HEK293 (cell line): Measurements from ENCODE around the gene CADM1.

Source experiments
- CTCF ChIA-PET: fragments of 350-600 bp; formaldehyde crosslinking; extraction: SDS; loops from one replicate; lab custom pipeline; 2021; ENCODE audit warnings: antibody characterized with exemption; lab: Yijun Ruan, JAX
- POLR2A ChIA-PET: fragments of 300-600 bp; formaldehyde crosslinking; extraction: SDS; loops from one replicate; lab custom pipeline; 2020; ENCODE audit warnings: antibody characterized with exemption, inconsistent platforms; lab: Yijun Ruan, JAX
- H3K27ac ChIP-seq: fragments of 200-500 bp; sonication (Bioruptor generic); 2 replicates; pipeline ENCODE4 v1.5.1; 2014; ENCODE audit warnings: low read depth, low read length, control low read depth, inconsistent platforms; ENCODE audit errors: extremely low read depth
- H3K36me3 ChIP-seq, 2 experiments: fragments of 200-500 bp in 1 of 2; sonication (Bioruptor generic) in 1 of 2; 1 replicate in 1 of 2; 2 replicates in 1 of 2; pipeline ENCODE4 v1.5.1; 2014 to 2017; ENCODE audit warnings: inconsistent platforms in 2 of 2, low read length in 2 of 2; ENCODE audit not compliant: control insufficient read depth in 2 of 2, insufficient read depth in 1 of 2
- H3K4me1 ChIP-seq: fragments of 200-500 bp; sonication (Bioruptor generic); 2 replicates; pipeline ENCODE4 v1.5.1; 2014; ENCODE audit warnings: mild to moderate bottlenecking, low read length, inconsistent platforms; ENCODE audit not compliant: control insufficient read depth, insufficient read depth
- H3K4me3 ChIP-seq: 2 replicates; pipeline ENCODE4 v1.5.1; 2011; ENCODE audit warnings: low read depth, mild to moderate bottlenecking, control low read depth, low read length, moderate library complexity
- H3K9me3 ChIP-seq: fragments of 200-500 bp; sonication (Bioruptor generic); 2 replicates; pipeline ENCODE4 v1.5.1; 2014; ENCODE audit warnings: low read depth, low read length, inconsistent platforms; ENCODE audit not compliant: control insufficient read depth, insufficient read depth
- AEBP2 ChIP-seq: fragments of 450-650 bp; formaldehyde crosslinking; IDR thresholded peaks from 2 replicates; pipeline ENCODE4 v1.5.1; 2016; ENCODE audit warnings: missing biosample characterization, missing genetic modification characterization, borderline replicate concordance
- PRDM1 ChIP-seq: fragments of 450-650 bp; formaldehyde crosslinking; IDR thresholded peaks from 2 replicates; pipeline ENCODE4; 2016; ENCODE audit warnings: missing biosample characterization, missing genetic modification characterization
- SETDB1 ChIP-seq: IDR thresholded peaks from one replicate; pipeline ENCODE4 v1.6.1; 2017; ENCODE audit warnings: mild to moderate bottlenecking, low read length, moderate library complexity, mixed read lengths; ENCODE audit not compliant: insufficient read length
- ZNF133 ChIP-seq: fragments of 450-650 bp; formaldehyde crosslinking; IDR thresholded peaks from 2 replicates; pipeline ENCODE4 v1.5.1; 2016; ENCODE audit warnings: missing biosample characterization, missing genetic modification characterization
- ZNF280C ChIP-seq: fragments of 450-650 bp; formaldehyde crosslinking; IDR thresholded peaks from 2 replicates; pipeline ENCODE4 v1.5.1; 2016; ENCODE audit warnings: missing biosample characterization, missing genetic modification characterization
- ZNF366 ChIP-seq: fragments of 450-650 bp; formaldehyde crosslinking; conservative IDR thresholded peaks from 2 replicates; pipeline ENCODE4 v1.5.1; 2016; ENCODE audit warnings: missing biosample characterization, missing genetic modification characterization
- ZNF398 ChIP-seq: fragments of 450-650 bp; formaldehyde crosslinking; IDR thresholded peaks from 2 replicates; pipeline ENCODE4 v1.5.1; 2017; ENCODE audit warnings: missing biosample characterization, missing genetic modification characterization
- ZNF473 ChIP-seq: fragments of 450-650 bp; formaldehyde crosslinking; IDR thresholded peaks from 2 replicates; pipeline ENCODE4 v1.5.1; 2017; ENCODE audit warnings: missing biosample characterization, missing genetic modification characterization
- ZNF76 ChIP-seq: fragments of 450-650 bp; formaldehyde crosslinking; IDR thresholded peaks from 2 replicates; pipeline ENCODE4; 2016; ENCODE audit warnings: low read depth, missing biosample characterization, missing genetic modification characterization, borderline replicate concordance
- ZNF777 ChIP-seq: fragments of 450-650 bp; formaldehyde crosslinking; IDR thresholded peaks from 2 replicates; pipeline ENCODE4 v1.5.1; 2017; ENCODE audit warnings: missing biosample characterization, missing genetic modification characterization, borderline replicate concordance
- ZSCAN18 ChIP-seq: fragments of 450-650 bp; formaldehyde crosslinking; IDR thresholded peaks from 2 replicates; pipeline ENCODE4 v1.5.1; 2016; ENCODE audit warnings: missing biosample characterization, missing genetic modification characterization
- TF ChIP-seq, protein P1 (sequence below): fragments of 450-650 bp; formaldehyde crosslinking; IDR thresholded peaks from 2 replicates; pipeline ENCODE4 v1.5.1; 2016; ENCODE audit warnings: missing biosample characterization, missing genetic modification characterization, low read depth
- TF ChIP-seq, protein P2 (sequence below): fragments of 450-650 bp; formaldehyde crosslinking; IDR thresholded peaks from 2 replicates; pipeline ENCODE4 v1.5.1; 2016; ENCODE audit warnings: missing biosample characterization, missing genetic modification characterization
- TF ChIP-seq, protein P3 (sequence below): fragments of 450-650 bp; formaldehyde crosslinking; IDR thresholded peaks from 2 replicates; pipeline ENCODE4 v1.5.1; 2016; ENCODE audit warnings: missing biosample characterization, missing genetic modification characterization

The CADM1 gene

DNA sequence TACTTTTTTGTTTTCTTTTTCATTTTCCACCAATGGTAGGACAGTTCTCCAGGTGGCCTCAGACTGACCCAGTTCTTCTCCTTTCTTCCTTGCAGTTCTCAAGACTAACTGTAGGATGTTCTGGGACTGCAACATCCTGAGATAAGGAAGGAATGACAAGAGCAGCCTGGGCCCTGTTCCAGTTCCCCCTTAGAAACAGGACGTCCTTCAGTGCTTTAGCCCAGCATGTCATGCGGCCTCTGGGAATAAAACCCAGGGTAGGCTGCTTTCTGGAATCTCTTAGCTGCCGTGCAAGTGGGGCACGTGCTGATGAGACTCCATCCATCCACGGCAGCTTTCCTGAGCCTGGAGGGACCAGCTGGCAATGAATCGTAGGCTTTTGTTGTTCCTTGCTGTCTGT, 24.0 kb upstream of the CADM1 start:
- H3K9me3 ChIP-seq: no peaks in the 10 kb centered on the region
- no peaks in the 10 kb centered on the region for H3K4me1 ChIP-seq
- H3K27ac ChIP-seq: no peak overlapping the region
- no peaks in the 10 kb centered on the region for H3K36me3 ChIP-seq
- TF ChIP-seq ZNF133 (no peak), SETDB1 (peak; percentile 49)
- no peak overlapping the region for H3K4me3 ChIP-seq
- ChIA-PET CTCF (no interaction called here), POLR2A (no interaction called here)

- ChIA-PET POLR2A (no interaction called here), CTCF (no interaction called here)
- Histone ChIP-seq H3K4me3 (no peak overlapping the region), H3K36me3 (no peaks in the 10 kb centered on the region), H3K9me3 (no peaks in the 10 kb centered on the region), H3K27ac (no peak overlapping the region), H3K4me1 (no peaks in the 10 kb centered on the region)
- no peak for TF ChIP-seq PRDM1 (tag by site-specific recombination)
- TF ChIP-seq, protein P1, sequence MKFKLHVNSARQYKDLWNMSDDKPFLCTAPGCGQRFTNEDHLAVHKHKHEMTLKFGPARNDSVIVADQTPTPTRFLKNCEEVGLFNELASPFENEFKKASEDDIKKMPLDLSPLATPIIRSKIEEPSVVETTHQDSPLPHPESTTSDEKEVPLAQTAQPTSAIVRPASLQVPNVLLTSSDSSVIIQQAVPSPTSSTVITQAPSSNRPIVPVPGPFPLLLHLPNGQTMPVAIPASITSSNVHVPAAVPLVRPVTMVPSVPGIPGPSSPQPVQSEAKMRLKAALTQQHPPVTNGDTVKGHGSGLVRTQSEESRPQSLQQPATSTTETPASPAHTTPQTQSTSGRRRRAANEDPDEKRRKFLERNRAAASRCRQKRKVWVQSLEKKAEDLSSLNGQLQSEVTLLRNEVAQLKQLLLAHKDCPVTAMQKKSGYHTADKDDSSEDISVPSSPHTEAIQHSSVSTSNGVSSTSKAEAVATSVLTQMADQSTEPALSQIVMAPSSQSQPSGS (tag by site-specific recombination): no peak
- TF ChIP-seq ZNF280C: no peak
Observed at GRCh38 chr11:115527534-115528125, 23.4 kb upstream of the CADM1 start.

- no peak overlapping the region for H3K4me3 ChIP-seq
- CTCF ChIA-PET: no interaction called here
Observed at GRCh38 chr11:115525531-115526006, 21.4 kb upstream of the CADM1 start.

More at GRCh38 chr11:115525531-115526006, 21.4 kb upstream of the CADM1 start:
- Histone ChIP-seq H3K4me1 (no peaks in the 10 kb centered on the region), H3K27ac (no peak overlapping the region), H3K9me3 (no peaks in the 10 kb centered on the region), H3K36me3 (no peaks in the 10 kb centered on the region)
- POLR2A ChIA-PET: no interaction called here
- TF ChIP-seq ZNF777 (tag by site-specific recombination) (no peak), AEBP2 (tag by site-specific recombination) (no peak), ZNF398 (tag by site-specific recombination) (no peak), ZNF76 (tag by site-specific recombination) (no peak), ZNF366 (tag by site-specific recombination) (no peak), ZSCAN18 (tag by site-specific recombination) (no peak), ZNF473 (no peak)
- TF ChIP-seq, protein P2, sequence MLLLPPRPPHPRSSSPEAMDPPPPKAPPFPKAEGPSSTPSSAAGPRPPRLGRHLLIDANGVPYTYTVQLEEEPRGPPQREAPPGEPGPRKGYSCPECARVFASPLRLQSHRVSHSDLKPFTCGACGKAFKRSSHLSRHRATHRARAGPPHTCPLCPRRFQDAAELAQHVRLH (tag by site-specific recombination): no peak
- TF ChIP-seq, protein P3, sequence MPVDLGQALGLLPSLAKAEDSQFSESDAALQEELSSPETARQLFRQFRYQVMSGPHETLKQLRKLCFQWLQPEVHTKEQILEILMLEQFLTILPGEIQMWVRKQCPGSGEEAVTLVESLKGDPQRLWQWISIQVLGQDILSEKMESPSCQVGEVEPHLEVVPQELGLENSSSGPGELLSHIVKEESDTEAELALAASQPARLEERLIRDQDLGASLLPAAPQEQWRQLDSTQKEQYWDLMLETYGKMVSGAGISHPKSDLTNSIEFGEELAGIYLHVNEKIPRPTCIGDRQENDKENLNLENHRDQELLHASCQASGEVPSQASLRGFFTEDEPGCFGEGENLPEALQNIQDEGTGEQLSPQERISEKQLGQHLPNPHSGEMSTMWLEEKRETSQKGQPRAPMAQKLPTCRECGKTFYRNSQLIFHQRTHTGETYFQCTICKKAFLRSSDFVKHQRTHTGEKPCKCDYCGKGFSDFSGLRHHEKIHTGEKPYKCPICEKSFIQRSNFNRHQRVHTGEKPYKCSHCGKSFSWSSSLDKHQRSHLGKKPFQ (tag by site-specific recombination): no peak
